ENCODE results near the gene UGCG. TPM values are rescaled to one million over a fixed set of nuclear protein-coding genes. Genes with fewer than 3 reads are reported as not detected.

UGCG gene
- total and polyA plus RNA-seq, 10 of the 15 experiments (the other 5 are each of a cell fraction or from before 2014, with no cell fraction given), result 21.7 to 96.6 (median 48.9) TPM

GRCh38 chr9:111953444-111953843 is 56.8 kb downstream of the UGCG start:
- CTCF ChIA-PET, result interaction anchor here (1.7 kb wide), 1 partner anchor 11 kb away, joined by 4 read pairs; no protein-coding TSS in a partner anchor
- POLR2A ChIA-PET, result interaction anchor here (0.7 to 0.8 kb wide), 2 partner anchors 10 to 56 kb away, joined by 3 to 4 read pairs; no protein-coding TSS in a partner anchor
- RAD21 ChIA-PET (ENCODE audit: unreplicated experiment), result interaction anchor here (0.9 to 3.6 kb wide), 3 partner anchors 21 to 49 kb away, joined by 3 to 9 read pairs (median 4); no protein-coding TSS in a partner anchor
- no peak for TF ChIP-seq TCF3 (IDR thresholded peaks at IDR 0.05; ENCODE audit: borderline replicate concordance, insufficient read depth, low read depth, low read length)
- TF ChIP-seq, protein P1, sequence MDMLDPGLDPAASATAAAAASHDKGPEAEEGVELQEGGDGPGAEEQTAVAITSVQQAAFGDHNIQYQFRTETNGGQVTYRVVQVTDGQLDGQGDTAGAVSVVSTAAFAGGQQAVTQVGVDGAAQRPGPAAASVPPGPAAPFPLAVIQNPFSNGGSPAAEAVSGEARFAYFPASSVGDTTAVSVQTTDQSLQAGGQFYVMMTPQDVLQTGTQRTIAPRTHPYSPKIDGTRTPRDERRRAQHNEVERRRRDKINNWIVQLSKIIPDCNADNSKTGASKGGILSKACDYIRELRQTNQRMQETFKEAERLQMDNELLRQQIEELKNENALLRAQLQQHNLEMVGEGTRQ (IDR thresholded peaks at IDR 0.05; ENCODE audit: borderline replicate concordance, low read depth, low read length), result no peak
- TF ChIP-seq IKZF2 (IDR thresholded peaks at IDR 0.05), result no peak
- TF ChIP-seq SIN3A (IDR thresholded peaks at IDR 0.05; ENCODE audit: low read depth, low read length), result no peak
- no peak for TF ChIP-seq KDM1A (IDR thresholded peaks at IDR 0.05; ENCODE audit: borderline replicate concordance)
- no peak for TF ChIP-seq CEBPZ (IDR thresholded peaks at IDR 0.05; ENCODE audit: low read depth, low read length)
- no peak for TF ChIP-seq SKIL (IDR thresholded peaks at IDR 0.05; ENCODE audit: low read depth, poor library complexity, severe bottlenecking)
- TF ChIP-seq STAT1 (conservative IDR thresholded peaks at IDR 0.05), result no peak
- no peak for TF ChIP-seq MEF2B (IDR thresholded peaks at IDR 0.05; ENCODE audit: partially characterized antibody, poor library complexity, severe bottlenecking)
- TF ChIP-seq KLF5 (IDR thresholded peaks at IDR 0.05; ENCODE audit: partially characterized antibody), result no peak
- no peak for TF ChIP-seq PRDM15 (CRISPR knock-in tag; IDR thresholded peaks at IDR 0.05)
- TF ChIP-seq MYC (IDR thresholded peaks at IDR 0.05; ENCODE audit: insufficient read depth, insufficient read length, insufficient replicate concordance, low read length, severe bottlenecking), result no peak
- TF ChIP-seq NR2C2 (IDR thresholded peaks at IDR 0.05; ENCODE audit: borderline replicate concordance, control insufficient read depth, insufficient read length, low read depth), result no peak

More at GRCh38 chr9:111953444-111953843, 56.8 kb downstream of the UGCG start:
- Histone ChIP-seq H3K4me1 (ENCODE audit: control insufficient read depth, insufficient read depth, low read length) (peaks cover 34% of the 10 kb centered on the region), H3K36me3 (ENCODE audit: control insufficient read depth in 2 of 2, insufficient read depth in 2 of 2, low read length in 1 of 2) (no peaks in the 10 kb centered on the region), H3K9me3 (replicated peaks; ENCODE audit: control insufficient read depth, insufficient read depth, low read length) (no peaks in the 10 kb centered on the region), H2AFZ (ENCODE audit: control insufficient read depth, low read depth, low read length) (no peak overlapping the region), H3K4me2 (ENCODE audit: control insufficient read depth, insufficient read depth) (no peak overlapping the region), H3K79me2 (ENCODE audit: control insufficient read depth, insufficient read depth, low read length) (no peaks in the 10 kb centered on the region), H3K4me3 (no peak overlapping the region), H3K27me3 (replicated peaks in 1 of 2; ENCODE audit: control insufficient read depth in 2 of 2, insufficient read depth in 2 of 2, low read length in 1 of 2) (no peaks in the 10 kb centered on the region), H3K9ac (ENCODE audit: control insufficient read depth, insufficient read depth, low read length) (no peak overlapping the region), H3K27ac (ENCODE audit: control insufficient read depth, insufficient read depth) (no peak overlapping the region), H4K20me1 (ENCODE audit: control insufficient read depth, insufficient read depth) (no peaks in the 10 kb centered on the region)
- no peak for ATAC-seq
- intact Hi-C loops (cut with micrococcal nuclease; ENCODE audit: unreplicated experiment), result no loop called here
- in situ Hi-C loops (cut with MboI), result no loop called here
- no peak for DNase-seq (ENCODE audit: low read depth, low spot score)
- 64% methylated on average over 3 of the region's 3 CpGs for WGBS (ENCODE audit: insufficient coverage, insufficient replicate concordance, low lambda C conversion rate, missing lambda C conversion rate)
- FAIRE-seq, result no peak
- BruUV-seq (replicated peaks), result no TSS peak
- SMC1A ChIA-PET (ENCODE audit: uncharacterized antibody, unreplicated experiment), result interaction anchor here (0.6 to 1.9 kb wide), 6 partner anchors 9 to 39 kb away, joined by 3 to 6 read pairs (median 6); no protein-coding TSS in a partner anchor

Data from GM12878 (cell line).